ENCODE data around the gene PIGL. TPM values are rescaled to one million over a fixed set of nuclear protein-coding genes. Genes with fewer than 3 reads are reported as not detected.

PIGL gene
- total RNA-seq, 4 donors from 2014 or later = 59.7 to 94.0 (median 68.0) TPM

GRCh38 chr17:16313139-16314090 is 96.4 kb downstream of the PIGL start:
- TF ChIP-seq CTCF (IDR thresholded peaks at IDR 0.05; ENCODE audit: low read depth) = no peak

GRCh38 chr17:16314189-16314588 is 97.2 kb downstream of the PIGL start:
- no peak for TF ChIP-seq CTCF (IDR thresholded peaks at IDR 0.05; ENCODE audit: low read depth)

- no peak for TF ChIP-seq CTCF (IDR thresholded peaks at IDR 0.05; ENCODE audit: low read depth)
These were observed 97.8 kb downstream of the PIGL start for GRCh38 chr17:16314859-16315258.

- no peak for TF ChIP-seq CTCF (IDR thresholded peaks at IDR 0.05; ENCODE audit: low read depth)
These were observed 103.0 kb downstream of the PIGL start for GRCh38 chr17:16319969-16320368.

GRCh38 chr17:16322636-16323035 is 105.6 kb downstream of the PIGL start:
- no peak for TF ChIP-seq CTCF (IDR thresholded peaks at IDR 0.05; ENCODE audit: low read depth)

GRCh38 chr17:16325964-16326363 is 109.0 kb downstream of the PIGL start:
- no peak for TF ChIP-seq CTCF (IDR thresholded peaks at IDR 0.05; ENCODE audit: low read depth)

- no peak for TF ChIP-seq CTCF (IDR thresholded peaks at IDR 0.05; ENCODE audit: low read depth)
These were observed 110.0 kb downstream of the PIGL start for GRCh38 chr17:16327018-16327417.
